Endometrium (tissue), 2 donors: ENCODE measurements around the gene BCAR1.

Experiments used
- FAIRE-seq: peaks from 2 replicates; lab custom pipeline; 2012; peaks lifted over from hg19 to GRCh38; lab: Jason Lieb, UNC
- donor health status: control.
- donor health status: control.

BCAR1 gene

GRCh38 chr16:75202069-75202590 is 49.3 kb downstream of the BCAR1 start:
- FAIRE-seq = no peak

GRCh38 chr16:75198135-75198600 is 53.3 kb downstream of the BCAR1 start:
- no peak for FAIRE-seq

GRCh38 chr16:75197522-75198134 is 53.8 kb downstream of the BCAR1 start:
- FAIRE-seq = no peak

- no peak for FAIRE-seq
Measured at GRCh38 chr16:75196836-75197235, 54.6 kb downstream of the BCAR1 start.

- FAIRE-seq = no peak
Measured at GRCh38 chr16:75195811-75196790, 55.3 kb downstream of the BCAR1 start.

GRCh38 chr16:75193730-75194444 is 57.5 kb downstream of the BCAR1 start:
- FAIRE-seq = no peak

- no peak for FAIRE-seq
Measured at GRCh38 chr16:75193265-75193650, 58.2 kb downstream of the BCAR1 start.

GRCh38 chr16:75192606-75193264 is 58.7 kb downstream of the BCAR1 start:
- FAIRE-seq = no peak

GRCh38 chr16:75189638-75190245 is 61.7 kb downstream of the BCAR1 start:
- no peak for FAIRE-seq

GRCh38 chr16:75188832-75189477 is 62.5 kb downstream of the BCAR1 start:
- FAIRE-seq = no peak

GRCh38 chr16:75181630-75182029 is 69.8 kb downstream of the BCAR1 start:
- FAIRE-seq = no peak

GRCh38 chr16:75179208-75179607 is 72.2 kb downstream of the BCAR1 start:
- FAIRE-seq = no peak
